Subcutaneous abdominal adipose tissue (tissue), 5 donors: ENCODE results near the gene BAD.

Experiments
- H3K27ac ChIP-seq: one replicate; pipeline ENCODE4 v1.7.0; 2013; ENCODE audit warnings: low read depth, mild to moderate bottlenecking, inconsistent platforms, low read length, moderate library complexity
- H3K27me3 ChIP-seq, 5 donors: one replicate each; pipeline ENCODE4 v1.7.0; 2013; ENCODE audit warnings: low read length in 5 of 5, inconsistent platforms in 1 of 5; ENCODE audit not compliant: control insufficient read depth in 5 of 5, insufficient read depth in 4 of 5
- H3K36me3 ChIP-seq, 5 donors: one replicate each; pipeline ENCODE4 v1.7.0; 2013; ENCODE audit warnings: low read length in 5 of 5; ENCODE audit not compliant: control insufficient read depth in 5 of 5, insufficient read depth in 5 of 5
- H3K4me1 ChIP-seq, 5 donors: one replicate each; pipeline ENCODE4 v1.7.0; 2013; ENCODE audit warnings: low read length in 5 of 5, mild to moderate bottlenecking in 3 of 5, moderate library complexity in 1 of 5; ENCODE audit not compliant: control insufficient read depth in 5 of 5, insufficient read depth in 5 of 5
- H3K4me3 ChIP-seq, 5 donors: one replicate each; pipeline ENCODE4 v1.7.0; 2013; ENCODE audit warnings: low read length in 5 of 5, low read depth in 1 of 5
- H3K9ac ChIP-seq, 5 donors: one replicate each; pipeline ENCODE4 v1.7.0; 2013; ENCODE audit warnings: low read length in 5 of 5, mild to moderate bottlenecking in 4 of 5, moderate library complexity in 3 of 5
- H3K9me3 ChIP-seq, 5 donors: one replicate each; pipeline ENCODE4 v1.7.0; 2013; ENCODE audit warnings: low read length in 5 of 5; ENCODE audit not compliant: control insufficient read depth in 5 of 5
- donor health status: healthy.
- donor health status: healthy.
- donor health status: healthy.
- donor health status: healthy.
- donor health status: healthy.

The BAD gene

GRCh38 chr11:64322925-64323260 lies 38.4 kb upstream of the BAD start:
- Histone ChIP-seq H3K36me3 (peaks cover 0 to 35% (median 24%) of the 10 kb centered on the region in 5 donors), H3K27ac (no peak overlapping the region), H3K9me3 (no peaks in the 10 kb centered on the region), H3K27me3 (no peaks in the 10 kb centered on the region), H3K4me3 (no peak overlapping the region), H3K4me1 (peaks cover 0 to 15% (median 15%) of the 10 kb centered on the region in 5 donors), H3K9ac (no peak overlapping the region)

- H3K27ac ChIP-seq = no peak overlapping the region
- no peaks in the 10 kb centered on the region for H3K9me3 ChIP-seq
- H3K4me1 ChIP-seq = peaks cover 0 to 27% (median 21%) of the 10 kb centered on the region in 5 donors
- H3K4me3 ChIP-seq = no peak overlapping the region
- H3K36me3 ChIP-seq = peaks cover 0 to 35% (median 24%) of the 10 kb centered on the region in 5 donors
- no peak overlapping the region for H3K9ac ChIP-seq
- no peaks in the 10 kb centered on the region for H3K27me3 ChIP-seq
Measured at GRCh38 chr11:64321533-64321932, 37.1 kb upstream of the BAD start.

- no peaks in the 10 kb centered on the region for H3K9me3 ChIP-seq
- peaks cover 0 to 37% (median 27%) of the 10 kb centered on the region in 5 donors for H3K36me3 ChIP-seq
- H3K9ac ChIP-seq = no peak overlapping the region
- peaks cover 0 to 32% (median 21%) of the 10 kb centered on the region in 5 donors for H3K4me1 ChIP-seq
- H3K27me3 ChIP-seq = no peaks in the 10 kb centered on the region
- no peak overlapping the region for H3K27ac ChIP-seq
- no peak overlapping the region for H3K4me3 ChIP-seq
Measured at GRCh38 chr11:64321026-64321425, 36.6 kb upstream of the BAD start.

- no peak overlapping the region for H3K27ac ChIP-seq
- H3K9ac ChIP-seq = no peak overlapping the region
- H3K36me3 ChIP-seq = peaks cover 0 to 42% (median 29%) of the 10 kb centered on the region in 5 donors
Measured at GRCh38 chr11:64320556-64320955, 36.1 kb upstream of the BAD start.

GRCh38 chr11:64318766-64319761 lies 34.6 kb upstream of the BAD start:
- peak overlapping the region; percentile 99 for H3K27ac ChIP-seq
- H3K4me3 ChIP-seq = peak overlapping the region; percentile 74 to 91 (median 88)
- H3K9me3 ChIP-seq = no peaks in the 10 kb centered on the region
- H3K36me3 ChIP-seq = peaks cover 0 to 57% (median 44%) of the 10 kb centered on the region in 5 donors
- H3K4me1 ChIP-seq = peaks cover 0 to 39% (median 26%) of the 10 kb centered on the region in 5 donors
- H3K9ac ChIP-seq = peak overlapping the region in 4 of 5 donors; percentile 38 to 94 (median 78)
- no peaks in the 10 kb centered on the region for H3K27me3 ChIP-seq

More at GRCh38 chr11:64320556-64320955, 36.1 kb upstream of the BAD start:
- peaks cover 0 to 33% (median 21%) of the 10 kb centered on the region in 5 donors for H3K4me1 ChIP-seq
- H3K27me3 ChIP-seq = no peaks in the 10 kb centered on the region
- H3K9me3 ChIP-seq = no peaks in the 10 kb centered on the region
- no peak overlapping the region for H3K4me3 ChIP-seq

GRCh38 chr11:64317961-64318765 lies 33.7 kb upstream of the BAD start, which contains the start of gene PRDX5:
TSS of gene PRDX5 (plus strand) at chr11:64318121. CDS start at chr11:64318216, 95 bp downstream.
- H3K9me3 ChIP-seq = no peaks in the 10 kb centered on the region
- peak within 1 kb of the TSS; percentile 86 to 91 (median 88) for H3K4me3 ChIP-seq
- H3K9ac ChIP-seq = peak within 1 kb of the TSS; percentile 75 to 94 (median 88)
- H3K4me1 ChIP-seq = peaks cover 0 to 48% (median 31%) of the 10 kb centered on the region in 5 donors
- H3K27me3 ChIP-seq = no peaks in the 10 kb centered on the region
- H3K36me3 ChIP-seq = peaks cover 0 to 54% (median 42%) of the 10 kb centered on the region in 5 donors
- peak within 1 kb of the TSS; percentile 99 for H3K27ac ChIP-seq

GRCh38 chr11:64317325-64317960 lies 33.0 kb upstream of the BAD start, which contains the start of gene TRMT112:
TSS of gene TRMT112 (minus strand) at chr11:64317559. CDS start at chr11:64317526, 33 bp downstream.
- Histone ChIP-seq H3K27me3 (no peaks in the 10 kb centered on the region), H3K9ac (peak within 1 kb of the TSS; percentile 75 to 94 (median 88)), H3K27ac (peak within 1 kb of the TSS; percentile 99), H3K4me3 (peak within 1 kb of the TSS; percentile 86 to 91 (median 88)), H3K4me1 (peaks cover 0 to 55% (median 31%) of the 10 kb centered on the region in 5 donors), H3K9me3 (no peaks in the 10 kb centered on the region), H3K36me3 (peaks cover 0 to 47% (median 37%) of the 10 kb centered on the region in 5 donors)

- peak overlapping the region; percentile 99 for H3K27ac ChIP-seq
- peaks cover 0 to 40% (median 31%) of the 10 kb centered on the region in 5 donors for H3K36me3 ChIP-seq
- H3K4me3 ChIP-seq = peak overlapping the region; percentile 86 to 91 (median 88)
- H3K9me3 ChIP-seq = no peaks in the 10 kb centered on the region
- peaks cover 0 to 55% (median 31%) of the 10 kb centered on the region in 5 donors for H3K4me1 ChIP-seq
- no peaks in the 10 kb centered on the region for H3K27me3 ChIP-seq
- H3K9ac ChIP-seq = peak overlapping the region; percentile 68 to 94 (median 79)
Measured at GRCh38 chr11:64316672-64317324, 32.3 kb upstream of the BAD start.
